IMR-90 (cell line): ENCODE results near the gene MXRA8. TPM values are rescaled to one million over a fixed set of nuclear protein-coding genes. Genes with fewer than 3 reads are reported as not detected.
A peak's percentile ranks its signal among the peaks of the same experiment; 100 is the strongest.

ENCODE experiments used
- ATAC-seq: fragments of 200-7000 bp; cut with Tn5 transposase; 2 replicates; pipeline ENCODE4 v1.9.1; 2020; ENCODE audit warnings: low read depth, mild to moderate bottlenecking, moderate library complexity
- BruUV-seq: library from RNA; stranded (reverse); fragments of 400-500 nt; replicated peaks from 2 replicates; lab custom pipeline; 2021; lab: Mats Ljungman, UMichigan
- CTCF ChIA-PET: fragments of 300-600 bp; formaldehyde crosslinking; extraction: SDS; loops from one replicate; lab custom pipeline; 2021; ENCODE audit warnings: antibody characterized with exemption; lab: Yijun Ruan, JAX
- POLR2A ChIA-PET: fragments of 300-600 bp; sonication (Branson Sonifier 250); formaldehyde crosslinking; loops from one replicate; lab custom pipeline; 2022; ENCODE audit warnings: antibody characterized with exemption; ENCODE audit not compliant: unreplicated experiment; lab: Charles Lee
- DNase-seq: peaks from one replicate; pipeline ENCODE4 v3.0.0; 2013
- H2AFZ ChIP-seq: replicated peaks from 2 replicates; pipeline ENCODE3; 2013; ENCODE audit warnings: low read length, mild to moderate bottlenecking; ENCODE audit not compliant: poor library complexity
- H2AK5ac ChIP-seq: 2 replicates; pipeline ENCODE4 v1.6.1; 2013; ENCODE audit warnings: low read depth, low read length, inconsistent platforms
- H2AK9ac ChIP-seq: replicated peaks from 2 replicates; pipeline ENCODE3; 2013; ENCODE audit warnings: mild to moderate bottlenecking, low read depth, low read length, moderate library complexity; ENCODE audit not compliant: poor library complexity
- H2BK120ac ChIP-seq: 2 replicates; pipeline ENCODE4 v1.6.1; 2013; ENCODE audit warnings: low read depth, low read length, inconsistent platforms
- H2BK15ac ChIP-seq: 3 replicates; pipeline ENCODE4 v1.6.1; 2013; ENCODE audit warnings: low read depth, low read length, inconsistent platforms
- H2BK20ac ChIP-seq: 2 replicates; pipeline ENCODE4 v1.6.1; 2013; ENCODE audit warnings: low read depth, mild to moderate bottlenecking, inconsistent platforms, low read length, moderate library complexity
- H2BK5ac ChIP-seq: 2 replicates; pipeline ENCODE4 v1.6.1; 2013; ENCODE audit warnings: mild to moderate bottlenecking, low read depth, low read length, inconsistent platforms; ENCODE audit not compliant: poor library complexity, severe bottlenecking
- H3K14ac ChIP-seq: replicated peaks from 2 replicates; pipeline ENCODE4 v1.6.1; 2013; ENCODE audit warnings: low read depth, low read length, inconsistent platforms
- H3K18ac ChIP-seq: 2 replicates; pipeline ENCODE4 v1.6.1; 2013; ENCODE audit warnings: low read depth, low read length, control low read depth
- H3K23ac ChIP-seq: 2 replicates; pipeline ENCODE4 v1.6.1; 2013; ENCODE audit warnings: low read depth, low read length, inconsistent platforms
- H3K27ac ChIP-seq: 2 replicates; pipeline ENCODE4 v1.5.1; 2013; ENCODE audit warnings: mild to moderate bottlenecking, control low read depth, low read length; ENCODE audit not compliant: insufficient read depth
- H3K27me3 ChIP-seq: 2 replicates; pipeline ENCODE4 v1.6.1; 2013; ENCODE audit warnings: low read length; ENCODE audit not compliant: control insufficient read depth, insufficient read depth
- H3K36me3 ChIP-seq: 2 replicates; pipeline ENCODE4 v1.6.1; 2013; ENCODE audit warnings: low read length, mixed read lengths; ENCODE audit not compliant: control insufficient read depth, insufficient read depth
- H3K4ac ChIP-seq: 2 replicates; pipeline ENCODE4 v1.6.1; 2013; ENCODE audit warnings: low read depth, low read length, inconsistent platforms
- H3K4me1 ChIP-seq: 2 replicates; pipeline ENCODE4 v1.6.1; 2013; ENCODE audit warnings: low read length, mixed read lengths; ENCODE audit not compliant: control insufficient read depth, insufficient read depth
- H3K4me2 ChIP-seq: 2 replicates; pipeline ENCODE4 v1.6.1; 2013; ENCODE audit warnings: low read depth, mild to moderate bottlenecking, control low read depth, low read length, moderate library complexity
- H3K4me3 ChIP-seq: 2 replicates; pipeline ENCODE4 v1.5.1; 2013; ENCODE audit warnings: low read depth, mild to moderate bottlenecking, control low read depth, low read length, moderate library complexity; ENCODE audit not compliant: insufficient read depth
- H3K56ac ChIP-seq: 2 replicates; pipeline ENCODE4 v1.6.1; 2013; ENCODE audit warnings: low read length, inconsistent platforms; ENCODE audit not compliant: insufficient read depth; ENCODE audit errors: extremely low read depth
- H3K79me1 ChIP-seq, 2 experiments: 2 replicates each; pipeline ENCODE4 v1.6.1; 2013; ENCODE audit warnings: low read length in 2 of 2, inconsistent platforms in 1 of 2, low read depth in 1 of 2
- H3K9ac ChIP-seq: 2 replicates; pipeline ENCODE4 v1.6.1; 2013; ENCODE audit warnings: low read depth, low read length, control low read depth
- H3K9me1 ChIP-seq: 2 replicates; pipeline ENCODE4 v1.6.1; 2013; ENCODE audit warnings: low read length, inconsistent platforms; ENCODE audit not compliant: insufficient read depth
- H3K9me3 ChIP-seq: 2 replicates; pipeline ENCODE4 v1.6.1; 2013; ENCODE audit warnings: low read length; ENCODE audit not compliant: control insufficient read depth, insufficient read depth
- H4K20me1 ChIP-seq: 2 replicates; pipeline ENCODE4 v1.6.1; 2013; ENCODE audit warnings: low read length, inconsistent platforms; ENCODE audit not compliant: insufficient read depth
- H4K5ac ChIP-seq: 2 replicates; pipeline ENCODE4 v1.6.1; 2013; ENCODE audit warnings: mild to moderate bottlenecking, low read depth, low read length, control low read depth
- H4K8ac ChIP-seq, 2 experiments: 2 replicates each; pipeline ENCODE4 v1.6.1; 2013; ENCODE audit warnings: low read depth in 2 of 2, low read length in 2 of 2, control low read depth in 1 of 2, inconsistent platforms in 1 of 2
- H4K91ac ChIP-seq: 2 replicates; pipeline ENCODE4 v1.6.1; 2013; ENCODE audit warnings: low read depth, low read length, inconsistent platforms; ENCODE audit not compliant: insufficient read depth
- BHLHE40 ChIP-seq: fragments of 150-350 bp; IDR thresholded peaks from 2 replicates; pipeline ENCODE4 v1.6.1; 2016; ENCODE audit warnings: mild to moderate bottlenecking, low read depth, low read length
- CEBPB ChIP-seq: IDR thresholded peaks from 2 replicates; pipeline ENCODE4 v1.6.1; 2012; ENCODE audit warnings: low read depth, low read length, improper control_type of control experiment
- ELK1 ChIP-seq: fragments of 150-350 bp; IDR thresholded peaks from 2 replicates; pipeline ENCODE4 v1.6.1; 2016; ENCODE audit warnings: low read depth, mild to moderate bottlenecking, low read length, moderate library complexity, borderline replicate concordance
- MAFK ChIP-seq: IDR thresholded peaks from 2 replicates; pipeline ENCODE4 v1.6.1; 2012; ENCODE audit warnings: low read depth, low read length, improper control_type of control experiment
- MAZ ChIP-seq: IDR thresholded peaks from 2 replicates; pipeline ENCODE4 v1.6.1; 2012; ENCODE audit warnings: low read depth, mild to moderate bottlenecking, low read length, improper control_type of control experiment, moderate library complexity, borderline replicate concordance
- NFE2L2 ChIP-seq: fragments of 150-350 bp; IDR thresholded peaks from 2 replicates; pipeline ENCODE4 v1.6.1; 2016; ENCODE audit warnings: low read depth, mild to moderate bottlenecking, low read length
- POLR2A ChIP-seq: IDR thresholded peaks from 2 replicates; pipeline ENCODE4 v1.6.1; 2012; ENCODE audit warnings: mild to moderate bottlenecking, low read depth, low read length
- RAD21 ChIP-seq: IDR thresholded peaks from 2 replicates; pipeline ENCODE4 v1.6.1; 2012; ENCODE audit warnings: low read length, improper control_type of control experiment
- RCOR1 ChIP-seq: IDR thresholded peaks from 2 replicates; pipeline ENCODE4 v1.6.1; 2012; ENCODE audit warnings: mild to moderate bottlenecking, low read length, improper control_type of control experiment; ENCODE audit not compliant: insufficient replicate concordance
- RFX5 ChIP-seq: IDR thresholded peaks from 2 replicates; pipeline ENCODE4 v1.8.0; 2012; ENCODE audit warnings: low read depth, mild to moderate bottlenecking, low read length, moderate library complexity
- SMC3 ChIP-seq: fragments of 150-350 bp; IDR thresholded peaks from 2 replicates; pipeline ENCODE4 v1.6.1; 2016; ENCODE audit warnings: low read depth, mild to moderate bottlenecking, antibody characterized with exemption, low read length, moderate library complexity
- whole genome bisulfite sequencing, 2 experiments: methylation state at CpG; one replicate each; pipeline versions ENCODE4 v1.1.5 to v1.1.7; 2013; ENCODE audit warnings: missing lambda C conversion rate in 2 of 2; ENCODE audit not compliant: insufficient read length in 1 of 2; ENCODE audit errors: extremely low coverage in 2 of 2; 5-methylcytosine and 5-hydroxymethylcytosine counted together
- dilution Hi-C: fragments of 300-500 bp; cut with HindIII; formaldehyde crosslinking; loops from one replicate; pipeline ENCODE4 v1.14.3; 2018; ENCODE audit warnings: low sequenced_read_pairs; ENCODE audit not compliant: unreplicated experiment
- in situ Hi-C: fragments of 300-500 bp; cut with MboI; formaldehyde crosslinking; loops from 3 replicates; pipeline ENCODE4 v1.14.3; 2019; ENCODE audit warnings: low sequenced_read_pairs, inconsistent platforms, mixed read lengths
- intact Hi-C: fragments of 100-400 bp; cut with micrococcal nuclease; formaldehyde crosslinking; loops from 2 replicates; pipeline ENCODE4 v1.10.0; 2022
- polyA plus RNA-seq, 3 experiments: library from polyadenylated mRNA; depleted of rRNA; stranded (reverse); fragments of >200 nt; gene quantifications; 2 replicates each; pipeline ENCODE4 v1.2.3, GENCODE V29; 2012; ENCODE audit warnings: low replicate concordance in 1 of 3
- total RNA-seq: library from RNA; depleted of rRNA; stranded (reverse); fragments of >200 nt; gene quantifications from 2 replicates; pipeline ENCODE4 v1.2.3, GENCODE V29; 2012
- TF ChIP-seq, protein P1 (sequence below): conservative IDR thresholded peaks from 2 replicates; pipeline ENCODE4 v1.5.1; 2012; ENCODE audit warnings: mild to moderate bottlenecking, low read depth, low read length, improper control_type of control experiment

MXRA8 gene
- total and polyA plus RNA-seq, 2 of the 4 experiments (the other 2 are of a cell fraction): 92.5 to 469 TPM

GRCh38 chr1:1374929-1375662 lies 16.7 kb upstream of the MXRA8 start, which contains the start of gene AURKAIP1 (continued):
- no peak for TF ChIP-seq CEBPB
- no peak for TF ChIP-seq BHLHE40
- no peak for TF ChIP-seq RAD21
- TF ChIP-seq POLR2A: peak; percentile 78; the same call in 1 of the 2 replicates

GRCh38 chr1:1374589-1374928 lies 16.2 kb upstream of the MXRA8 start:
- CTCF ChIA-PET: interaction anchor here (0.5 to 1.0 kb wide), 2 partner anchors 55 to 284 kb away, joined by 3 to 4 read pairs; no protein-coding TSS in a partner anchor
- Histone ChIP-seq H3K9me3 (no peaks in the 10 kb centered on the region), H3K9me1 (0 out of 2 replicates have a peak, but pooled peaks cover 5% of the 10 kb centered on the region), H4K5ac (no peak overlapping the region), H3K4me1 (peaks cover 12% of the 10 kb centered on the region), H3K14ac (peak overlapping the region; percentile 71; the same call in 1 of the 2 replicates), H3K36me3 (peaks cover 8% of the 10 kb centered on the region), H2AFZ (peak overlapping the region; percentile 93), H4K91ac (peak overlapping the region; percentile 9), H3K4ac (peak overlapping the region; percentile 43), H3K23ac (0 out of 2 replicates have a peak overlapping the region, but pooled peaks have one; percentile 59), H3K79me1 (peaks cover 3 to 50% of the 10 kb centered on the region in 2 experiments; a peak in 3 of 4 replicates), H2AK9ac (peak overlapping the region; percentile 94), H2AK5ac (peak overlapping the region; percentile 72), H3K4me3 (peak overlapping the region; percentile 59), H3K27ac (peak overlapping the region; percentile 43), H2BK15ac (no peak overlapping the region), H3K18ac (no peak overlapping the region), H4K8ac (peak overlapping the region; percentile 35 to 64; a peak in 2 of 4 replicates), H3K9ac (peak overlapping the region; percentile 47), H2BK5ac (peak overlapping the region; percentile 59), H2BK120ac (0 out of 2 replicates have a peak overlapping the region, but pooled peaks have one; percentile 8), H3K56ac (peak overlapping the region; percentile 16; the same call in 1 of the 2 replicates), H3K4me2 (peak overlapping the region; percentile 96), H3K27me3 (no peaks in the 10 kb centered on the region), H4K20me1 (peaks cover 11% of the 10 kb centered on the region; the same call in 1 of the 2 replicates), H2BK20ac (no peak overlapping the region)
- intact Hi-C loops: no loop called here
- POLR2A ChIA-PET: interaction anchor here (0.8 kb wide), 2 partner anchors 15 to 29 kb away, joined by 3 read pairs; no protein-coding TSS in a partner anchor
- 0% methylated on average over 8 of the region's 24 CpGs; no CpG with 5 or more reads in 1 of the 2 experiments for WGBS, 2 experiments
- TF ChIP-seq NFE2L2 (no peak), MAFK (no peak), POLR2A (no peak), RFX5 (no peak), SMC3 (no peak), RCOR1 (no peak), ELK1 (no peak), MAZ (no peak), BHLHE40 (no peak)
- TF ChIP-seq, protein P1, sequence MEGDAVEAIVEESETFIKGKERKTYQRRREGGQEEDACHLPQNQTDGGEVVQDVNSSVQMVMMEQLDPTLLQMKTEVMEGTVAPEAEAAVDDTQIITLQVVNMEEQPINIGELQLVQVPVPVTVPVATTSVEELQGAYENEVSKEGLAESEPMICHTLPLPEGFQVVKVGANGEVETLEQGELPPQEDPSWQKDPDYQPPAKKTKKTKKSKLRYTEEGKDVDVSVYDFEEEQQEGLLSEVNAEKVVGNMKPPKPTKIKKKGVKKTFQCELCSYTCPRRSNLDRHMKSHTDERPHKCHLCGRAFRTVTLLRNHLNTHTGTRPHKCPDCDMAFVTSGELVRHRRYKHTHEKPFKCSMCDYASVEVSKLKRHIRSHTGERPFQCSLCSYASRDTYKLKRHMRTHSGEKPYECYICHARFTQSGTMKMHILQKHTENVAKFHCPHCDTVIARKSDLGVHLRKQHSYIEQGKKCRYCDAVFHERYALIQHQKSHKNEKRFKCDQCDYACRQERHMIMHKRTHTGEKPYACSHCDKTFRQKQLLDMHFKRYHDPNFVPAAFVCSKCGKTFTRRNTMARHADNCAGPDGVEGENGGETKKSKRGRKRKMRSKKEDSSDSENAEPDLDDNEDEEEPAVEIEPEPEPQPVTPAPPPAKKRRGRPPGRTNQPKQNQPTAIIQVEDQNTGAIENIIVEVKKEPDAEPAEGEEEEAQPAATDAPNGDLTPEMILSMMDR: no peak
- ATAC-seq (no peak), DNase-seq (no peak)
- in situ Hi-C loops: no loop called here
- no TSS peak for BruUV-seq
- dilution Hi-C loops: no loop called here
